Loucy (cell line): ENCODE data around the gene PLIN4.

ENCODE experiments used
- CTCF ChIP-seq: fragments of 200-600 bp; sonication (generic); conservative IDR thresholded peaks from 2 replicates; pipeline ENCODE4 v1.5.1; 2014; ENCODE audit warnings: mild to moderate bottlenecking, antibody characterized with exemption, low read length
- EZH2phosphoT487 ChIP-seq: fragments of 200-600 bp; IDR thresholded peaks from 2 replicates; pipeline ENCODE4 v1.6.1; 2018; ENCODE audit warnings: antibody characterized with exemption, mild to moderate bottlenecking, moderate library complexity, borderline replicate concordance

GRCh38 chr19:4487572-4487971 is 30.7 kb downstream of the PLIN4 start:
- TF ChIP-seq CTCF (no peak), EZH2phosphoT487 (no peak)
